CD4-positive, alpha-beta T cell treated with Interleukin-2 at 100 ng/mL for 4 hours (primary cell): Measurements from ENCODE around the gene ANO1.
"Not testable (repeated sequence)": the region's sequence is repeated elsewhere in the genome, so short reads cannot be mapped to it uniquely, and the experiment has no call there.

Experiments
- DNase-seq: peaks from one replicate; pipeline ENCODE4 v3.0.0-alpha.2; 2020; ENCODE audit warnings: low spot score

ANO1 gene

GRCh38 chr11:70078095-70078780, at the start of gene ANO1:
ANO1 (plus strand) TSS chr11:70078317; CDS start chr11:70078607, 290 bp downstream.
- no peak for DNase-seq

- no peak for DNase-seq
Observed at GRCh38 chr11:70029115-70029860, 48.8 kb upstream of the ANO1 start.

GRCh38 chr11:70029861-70030380, 48.2 kb upstream of the ANO1 start:
- DNase-seq, result no peak

GRCh38 chr11:70030412-70030811, 47.7 kb upstream of the ANO1 start:
- no peak for DNase-seq

GRCh38 chr11:70031631-70032469, 46.3 kb upstream of the ANO1 start:
- no peak for DNase-seq

- DNase-seq, result no peak
Observed at GRCh38 chr11:70032470-70032795, 45.7 kb upstream of the ANO1 start.

GRCh38 chr11:70032943-70033710, 45.0 kb upstream of the ANO1 start:
- DNase-seq, result no peak

GRCh38 chr11:70033711-70034070, 44.4 kb upstream of the ANO1 start:
- no peak for DNase-seq

GRCh38 chr11:70034740-70035365, 43.3 kb upstream of the ANO1 start:
- no peak for DNase-seq

GRCh38 chr11:70035665-70036064, 42.5 kb upstream of the ANO1 start:
- not testable (repeated sequence) for DNase-seq

GRCh38 chr11:70036971-70037882, 40.9 kb upstream of the ANO1 start:
- no peak for DNase-seq

GRCh38 chr11:70038034-70038834, 39.9 kb upstream of the ANO1 start:
- DNase-seq, result no peak

- no peak for DNase-seq
Observed at GRCh38 chr11:70040452-70040851, 37.7 kb upstream of the ANO1 start.

GRCh38 chr11:70040869-70041501, 37.1 kb upstream of the ANO1 start:
- DNase-seq, result no peak

GRCh38 chr11:70043482-70043881, 34.6 kb upstream of the ANO1 start:
- DNase-seq, result no peak

- DNase-seq, result no peak
Observed at GRCh38 chr11:70046089-70046488, 32.0 kb upstream of the ANO1 start.

GRCh38 chr11:70048279-70049024, 29.7 kb upstream of the ANO1 start:
- no peak for DNase-seq

GRCh38 chr11:70049045-70049444, 29.1 kb upstream of the ANO1 start:
- DNase-seq, result no peak
